K562 (cell line): ENCODE data around the gene METTL22. TPM values are rescaled to one million over a fixed set of nuclear protein-coding genes. Genes with fewer than 3 reads are reported as not detected.

Source experiments
- ARHGAP35 ChIP-seq: fragments of 450-650 bp; IDR thresholded peaks from 2 replicates; pipeline ENCODE4 v1.6.1; 2018; ENCODE audit not compliant: partially characterized antibody
- ARID1B ChIP-seq: fragments of 450-650 bp; IDR thresholded peaks from 2 replicates; pipeline ENCODE4 v1.6.1; 2016; ENCODE audit warnings: antibody characterized with exemption, mild to moderate bottlenecking, inconsistent platforms
- CCNT2 ChIP-seq: IDR thresholded peaks from 2 replicates; pipeline ENCODE4 v1.6.1; 2011; ENCODE audit warnings: borderline replicate concordance, low read depth, mild to moderate bottlenecking, moderate library complexity, mixed read lengths, low read length; ENCODE audit not compliant: insufficient read length; ENCODE audit errors: extremely low read depth
- CEBPG ChIP-seq, 3 experiments: fragments of 200-800 bp in 1 of 3; sonication (Bioruptor generic) in 1 of 3; sonication (generic) in 1 of 3; formaldehyde crosslinking in 1 of 3; IDR thresholded peaks in 2 of 3; conservative IDR thresholded peaks in 1 of 3; 2 replicates each; pipeline versions ENCODE4 v1.6.1 to v1.8.0; 2016 to 2022; ENCODE audit warnings: missing compliant biosample characterization in 2 of 3, missing genetic modification characterization in 2 of 3, mild to moderate bottlenecking in 1 of 3, missing genetic modification reagents in 1 of 3
- E2F1 ChIP-seq: sonication (generic); formaldehyde crosslinking; IDR thresholded peaks from 2 replicates; pipeline ENCODE4 v1.8.1; 2023; ENCODE audit warnings: mild to moderate bottlenecking, missing genetic modification reagents, moderate library complexity
- E2F5 ChIP-seq: sonication (generic); formaldehyde crosslinking; IDR thresholded peaks from 2 replicates; pipeline ENCODE4 v1.8.0; 2022; ENCODE audit warnings: mild to moderate bottlenecking, missing genetic modification reagents
- ELF1 ChIP-seq: fragments of 200-800 bp; sonication (Bioruptor generic); IDR thresholded peaks from 2 replicates; pipeline ENCODE4 v1.6.1; 2016; ENCODE audit warnings: missing genetic modification characterization, missing compliant biosample characterization
- FOXK2 ChIP-seq, 2 experiments: fragments of 450-650 bp; IDR thresholded peaks in 1 of 2; conservative IDR thresholded peaks in 1 of 2; 2 replicates each; pipeline ENCODE4 v1.6.1; 2016; ENCODE audit warnings: low read depth in 2 of 2, mild to moderate bottlenecking in 1 of 2
- GTF2E2 ChIP-seq: fragments of 200-800 bp; sonication (Bioruptor generic); IDR thresholded peaks from 2 replicates; pipeline ENCODE4 v1.6.1; 2016; ENCODE audit warnings: missing genetic modification characterization, missing compliant biosample characterization
- HOMEZ ChIP-seq: fragments of 250-450 bp; sonication (Bioruptor Pico); IDR thresholded peaks from 2 replicates; pipeline ENCODE4 v1.4.0; 2020; ENCODE audit warnings: mild to moderate bottlenecking, moderate library complexity
- ILF3 ChIP-seq: fragments of 450-650 bp; IDR thresholded peaks from 2 replicates; pipeline ENCODE4 v1.6.1; 2018; ENCODE audit warnings: antibody characterized with exemption, mild to moderate bottlenecking, moderate library complexity, borderline replicate concordance
- JUN ChIP-seq, 2 experiments: sonication (generic) in 1 of 2; formaldehyde crosslinking in 1 of 2; IDR thresholded peaks; 2 replicates each; pipeline versions ENCODE4 v1.6.1 to v1.8.0; 2012 to 2022; ENCODE audit warnings: borderline replicate concordance in 2 of 2, mild to moderate bottlenecking in 2 of 2, improper control_type of control experiment in 1 of 2, low read depth in 1 of 2, low read length in 1 of 2, missing genetic modification reagents in 1 of 2
- KLF10 ChIP-seq: fragments of 250-450 bp; sonication (Bioruptor Pico); IDR thresholded peaks from 2 replicates; pipeline ENCODE4 v1.6.1; 2021; ENCODE audit warnings: matching md5 sums
- MIER1 ChIP-seq: fragments of 450-650 bp; IDR thresholded peaks from 2 replicates; pipeline ENCODE4 v1.6.1; 2016; ENCODE audit warnings: antibody characterized with exemption, mild to moderate bottlenecking, low read depth
- POLR3G ChIP-seq: IDR thresholded peaks from 2 replicates; pipeline ENCODE4 v1.6.1; 2011; ENCODE audit not compliant: insufficient read length, insufficient replicate concordance; ENCODE audit errors: extremely low read depth
- SMAD1 ChIP-seq: fragments of 150-350 bp; IDR thresholded peaks from 2 replicates; pipeline ENCODE4 v1.6.1; 2014; ENCODE audit warnings: low read length, low read depth; ENCODE audit not compliant: partially characterized antibody
- SRSF7 ChIP-seq: fragments of 200-400 bp; formaldehyde crosslinking; optimal IDR thresholded peaks from 2 replicates; pipeline ENCODE3; 2017; ENCODE audit warnings: mild to moderate bottlenecking, low read depth, low read length
- TARDBP ChIP-seq: fragments of 450-650 bp; IDR thresholded peaks from 2 replicates; pipeline ENCODE4 v1.6.1; 2016
- TGIF2 ChIP-seq: sonication (generic); formaldehyde crosslinking; IDR thresholded peaks from 2 replicates; pipeline ENCODE4 v1.8.1; 2022; ENCODE audit warnings: mild to moderate bottlenecking, missing genetic modification reagents, moderate library complexity
- ZNF280A ChIP-seq: fragments of 450-650 bp; IDR thresholded peaks from 2 replicates; pipeline ENCODE4 v1.6.1; 2018; ENCODE audit warnings: mild to moderate bottlenecking, low read depth; ENCODE audit not compliant: partially characterized antibody
- ZNF316 ChIP-seq: fragments of 450-650 bp; IDR thresholded peaks from 2 replicates; pipeline ENCODE4 v1.6.1; 2016
- ZNF766 ChIP-seq: fragments of 200-800 bp; sonication (Bioruptor generic); conservative IDR thresholded peaks from 2 replicates; pipeline ENCODE4 v1.6.1; 2016; ENCODE audit warnings: missing genetic modification characterization, missing compliant biosample characterization
- ZNF778 ChIP-seq: fragments of 450-650 bp; formaldehyde crosslinking; IDR thresholded peaks from 2 replicates; pipeline ENCODE4 v1.4.0; 2020; ENCODE audit warnings: mild to moderate bottlenecking, moderate library complexity
- ZZZ3 ChIP-seq: fragments of 450-650 bp; IDR thresholded peaks from 2 replicates; pipeline ENCODE4 v1.6.1; 2016; ENCODE audit warnings: antibody characterized with exemption, mild to moderate bottlenecking, moderate library complexity
- polyA plus RNA-seq, 8 experiments: library from polyadenylated mRNA; depleted of rRNA in 4 of 8; stranded (reverse) in 5 of 8; unstranded in 3 of 8; fragments of >200 nt; fragmentation: Nextera tagmentation in 2 of 8; fragmentation: Illumina TruSeq in 1 of 8; extraction: Ambion mirVana in 2 of 8; extraction: Trizol in 1 of 8; gene quantifications; 2 replicates each; pipeline versions ENCODE4 v1.2.1 to v1.2.3, GENCODE V29; 2011 to 2014; ENCODE audit warnings: inconsistent platforms in 1 of 8, missing spikeins in 1 of 8
- total RNA-seq, 7 experiments: library from RNA; depleted of rRNA in 6 of 7; stranded (reverse); fragments of >200 nt in 6 of 7; fragmentation: Illumina TruSeq in 2 of 7; extraction: Trizol in 2 of 7; gene quantifications; 2 replicates each; pipeline versions ENCODE4 v1.2.1 to v1.2.3, GENCODE V29; 2011 to 2021; ENCODE audit warnings: low replicate concordance in 1 of 7

METTL22 gene
- total and polyA plus RNA-seq, 9 of the 15 experiments (the other 6 are each of a cell fraction or from before 2014, with no cell fraction given) = 6.9 to 33.2 (median 18.5) TPM

GRCh38 chr16:8594149-8594666, 27.3 kb upstream of the METTL22 start (continued):
- TF ChIP-seq E2F1 (CRISPR knock-in tag) = no peak
- TF ChIP-seq CEBPG (CRISPR knock-in tag; IDR thresholded peaks at IDR 0.05) = no peak
- TF ChIP-seq CEBPG (tag; conservative IDR thresholded peaks at IDR 0.05 in 1 of 2, IDR thresholded peaks at IDR 0.05 in 1 of 2) = no peak
- TF ChIP-seq ARHGAP35 = no peak
- peak; percentile 87 for TF ChIP-seq CCNT2
- TF ChIP-seq ILF3 = no peak
- TF ChIP-seq FOXK2 (conservative IDR thresholded peaks at IDR 0.05 in 1 of 2, IDR thresholded peaks at IDR 0.05 in 1 of 2; ENCODE audit: low read depth in 2 of 2) = no peak
- no peak for TF ChIP-seq ZZZ3
- TF ChIP-seq ELF1 (tag) = no peak
- TF ChIP-seq ZNF280A = no peak
- no peak for TF ChIP-seq POLR3G
- TF ChIP-seq TGIF2 (CRISPR knock-in tag) = no peak
- TF ChIP-seq ARID1B = peak; percentile 97
- TF ChIP-seq KLF10 = no peak
- no peak for TF ChIP-seq ZNF778 (CRISPR knock-in tag)
- no peak for TF ChIP-seq JUN (IDR thresholded peaks at IDR 0.05; ENCODE audit: borderline replicate concordance, low read depth, low read length)
- no peak for TF ChIP-seq JUN (CRISPR knock-in tag; IDR thresholded peaks at IDR 0.05; ENCODE audit: borderline replicate concordance)
- TF ChIP-seq E2F5 (CRISPR knock-in tag) = no peak
- no peak for TF ChIP-seq MIER1
- no peak for TF ChIP-seq GTF2E2 (tag)
- no peak for TF ChIP-seq SMAD1
- 0 out of 2 replicates have a peak, but pooled peaks have one; percentile 45 for TF ChIP-seq TARDBP
- TF ChIP-seq SRSF7 = no peak
- TF ChIP-seq HOMEZ (CRISPR knock-in tag) = no peak
- peak; percentile 68; the same call in 1 of the 2 replicates for TF ChIP-seq ZNF766
- no peak for TF ChIP-seq ZNF316
